Stimulated activated CD8-positive, alpha-beta memory T cell treated with anti-CD3 and anti-CD28 coated beads, Interleukin-12 subunit alpha, Interleukin-12 subunit beta, amount 100 ng/mL, for 24 hours (primary cell): ENCODE results near the gene FAAH.
A peak's percentile ranks its signal among the peaks of the same experiment; 100 is the strongest.

Experiments
- DNase-seq: peaks from one replicate; pipeline ENCODE4 v3.0.0-alpha.2; 2020; ENCODE audit errors: extremely low read depth

FAAH gene

DNA sequence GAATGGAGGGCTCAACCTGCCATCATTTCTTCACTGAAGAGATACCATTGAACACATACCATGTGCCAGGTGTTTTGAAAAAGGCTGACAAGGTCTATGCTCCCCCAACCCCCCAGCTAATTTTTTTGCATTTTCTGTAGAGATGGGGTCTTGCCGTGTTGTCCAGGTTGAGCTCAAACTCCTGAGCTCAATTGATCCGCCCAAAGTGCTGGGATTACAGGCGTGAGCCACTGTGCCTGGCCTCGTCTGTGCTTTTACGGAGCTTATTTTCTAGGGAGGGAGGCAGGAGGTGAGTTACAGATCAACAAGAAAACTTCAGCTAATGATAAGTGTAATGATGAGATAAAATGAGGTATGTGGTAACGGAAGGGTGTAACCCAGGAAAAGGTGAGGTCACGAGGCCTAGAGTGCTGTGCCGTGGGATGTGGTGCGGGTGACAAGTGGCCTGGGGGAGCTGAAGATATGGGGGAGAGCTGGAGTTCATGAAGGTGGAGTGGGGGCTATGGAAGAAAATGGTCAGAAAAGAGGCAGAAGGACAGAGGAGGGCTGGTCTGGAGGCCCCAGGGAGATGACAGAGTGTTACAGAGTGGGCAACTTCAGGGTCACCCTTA is 28.2 kb downstream of the FAAH start:
- DNase-seq, result no peak

DNA sequence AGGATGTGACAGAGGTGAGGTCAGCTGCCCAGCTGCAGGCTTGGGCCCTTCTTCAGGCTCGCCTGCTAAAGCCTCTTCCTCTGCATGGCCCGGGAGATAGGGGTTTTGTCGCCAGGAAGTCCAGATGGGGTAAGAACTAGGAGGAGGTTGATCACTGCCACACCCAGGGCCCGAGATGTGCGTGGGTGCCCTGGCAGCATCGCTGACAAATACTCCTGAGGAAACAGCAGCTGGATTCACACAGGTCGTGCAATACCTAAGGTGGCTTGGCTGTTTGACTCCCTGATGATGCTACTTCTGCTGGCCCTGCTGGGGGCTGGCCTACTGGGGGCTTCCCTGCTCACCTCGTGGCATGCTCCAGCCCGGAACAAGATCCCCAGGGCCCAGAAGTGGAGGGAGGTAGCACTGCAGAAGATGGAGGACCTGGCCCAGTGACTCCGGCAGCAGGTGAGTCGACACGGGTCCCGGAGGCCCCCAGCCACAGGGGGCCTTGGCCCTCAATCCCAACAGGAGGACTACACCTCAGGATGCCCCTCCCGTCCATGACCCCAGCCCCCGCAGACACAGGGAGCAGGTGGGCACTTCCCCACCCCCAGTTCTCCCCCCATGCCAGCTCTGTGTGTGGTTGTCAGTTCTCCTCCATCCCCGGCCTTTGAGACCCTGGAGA is 29.6 kb downstream of the FAAH start:
- no peak for DNase-seq

DNA sequence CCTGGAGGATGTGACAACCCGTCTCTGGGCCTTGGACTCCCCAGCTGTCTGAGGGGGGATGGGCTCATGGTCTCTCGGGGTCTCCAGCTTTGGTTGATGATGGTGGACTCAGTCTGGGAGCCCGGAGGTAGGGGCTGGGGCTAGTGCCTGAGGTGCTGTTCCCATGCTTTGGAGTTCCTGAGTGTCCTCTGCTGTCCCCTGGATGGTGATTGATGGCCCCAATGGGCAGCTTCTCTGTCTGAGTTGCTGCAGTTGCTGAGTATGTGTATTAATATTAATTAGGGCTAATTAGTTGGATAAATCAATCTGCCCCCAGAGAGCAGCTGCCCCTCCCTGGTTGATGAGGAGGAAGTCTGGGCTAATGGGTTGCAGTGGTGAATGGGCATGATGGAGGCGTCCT is 30.6 kb downstream of the FAAH start:
- no peak for DNase-seq

DNA sequence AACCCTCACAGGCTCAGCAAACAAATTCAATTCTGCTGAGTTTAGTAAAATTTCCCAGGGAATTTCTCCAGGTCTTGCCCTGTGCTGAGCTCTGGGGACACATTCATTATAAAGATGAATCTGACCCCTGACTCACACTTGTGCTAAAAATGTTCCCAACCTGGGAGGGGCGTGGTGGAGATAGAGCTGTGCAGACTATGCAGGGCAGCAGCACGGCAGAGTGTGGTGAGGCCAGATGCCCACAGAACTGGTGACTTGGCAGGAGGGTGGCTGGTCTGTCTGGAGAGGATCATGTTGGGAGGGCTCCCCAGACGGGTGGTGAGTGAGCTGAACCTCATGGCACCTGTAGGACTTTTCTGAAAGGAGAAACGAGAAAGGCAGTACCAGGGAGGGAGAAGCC is 31.6 kb downstream of the FAAH start:
- no peak for DNase-seq

DNA sequence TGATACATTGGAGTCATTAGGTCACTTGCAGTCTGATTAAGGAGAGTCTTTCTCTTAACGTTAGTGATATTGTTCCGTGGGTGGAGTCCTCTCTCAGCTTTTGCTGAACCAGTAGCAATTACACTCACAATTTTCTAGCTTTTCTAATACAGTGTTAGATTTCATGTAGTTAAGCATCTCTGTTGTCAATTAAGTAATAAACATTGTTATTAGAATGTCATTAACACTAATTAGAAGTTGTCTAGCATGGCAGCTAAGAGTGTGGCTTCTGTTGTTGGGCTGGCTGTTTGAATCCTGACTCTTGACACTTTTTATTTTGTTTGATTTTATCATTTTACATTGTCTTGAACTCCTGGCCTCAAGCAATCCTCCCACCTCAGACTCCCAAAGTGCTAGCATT is 33.4 kb downstream of the FAAH start:
- DNase-seq, result no peak

DNA sequence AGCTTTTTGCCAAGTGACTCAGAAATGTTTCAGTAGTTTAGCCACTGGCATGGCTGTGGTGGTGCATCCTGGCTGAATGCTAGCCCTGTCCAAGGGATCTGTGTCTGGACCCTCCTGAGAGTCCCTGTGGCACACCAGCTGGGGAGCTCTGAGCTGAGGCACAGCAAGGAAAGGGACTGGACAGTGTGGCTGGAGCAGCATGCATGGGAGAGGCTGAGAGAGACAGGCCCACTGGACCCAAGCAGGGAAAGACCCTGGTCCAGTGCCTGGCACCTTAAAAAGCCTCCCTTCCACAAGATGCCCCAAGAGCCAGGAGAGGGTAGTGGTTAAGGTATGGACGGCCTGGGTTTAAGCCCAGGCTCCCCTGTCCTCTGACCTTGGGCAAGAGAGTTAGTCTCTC is 35.3 kb downstream of the FAAH start:
- no peak for DNase-seq

DNA sequence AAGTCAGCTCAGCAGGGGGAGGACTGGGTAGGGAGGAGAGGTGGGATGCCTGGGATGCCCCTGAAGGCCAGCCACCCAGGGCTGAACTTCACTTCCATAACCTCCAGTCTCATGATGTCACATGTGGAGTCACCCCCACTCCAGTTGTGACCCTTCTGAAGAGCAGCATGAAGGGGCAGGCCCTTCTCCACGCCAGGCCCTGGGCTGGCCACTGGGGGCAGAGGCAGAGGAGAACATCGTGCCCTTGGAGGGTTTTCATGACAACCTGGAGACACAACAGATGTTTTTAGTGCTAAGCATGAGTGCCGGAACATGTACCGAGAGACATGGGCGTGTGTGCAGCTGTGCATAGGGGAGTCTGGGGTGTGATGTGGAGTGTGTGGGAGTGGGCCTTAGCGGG is 37.6 kb downstream of the FAAH start:
- no peak for DNase-seq

DNA sequence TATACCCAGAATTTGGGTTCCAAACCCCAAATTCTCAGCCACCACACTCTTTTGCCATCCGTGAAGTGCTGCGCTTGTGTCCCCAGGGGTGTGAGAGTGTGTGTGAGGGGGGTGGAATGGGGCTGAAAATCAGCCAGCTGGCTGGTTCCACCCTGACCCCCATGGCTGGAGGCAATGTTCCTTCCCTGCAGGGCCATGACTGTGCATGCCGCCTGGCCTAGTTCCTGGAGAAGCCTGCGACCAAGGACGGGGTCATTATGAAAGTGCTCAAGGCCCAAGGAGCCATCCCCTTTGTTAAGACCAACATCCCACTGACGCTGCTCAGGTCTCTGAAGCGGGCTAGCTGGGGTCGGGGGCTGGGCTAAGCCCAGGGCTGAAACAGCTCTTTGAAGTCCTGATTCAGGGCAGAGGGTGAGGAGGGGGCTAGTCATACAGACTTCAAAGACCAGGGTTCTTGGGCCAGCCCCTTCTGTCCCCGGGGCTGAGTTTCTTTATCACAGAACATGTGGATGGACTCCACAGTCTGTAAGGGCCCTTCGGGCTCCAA is 38.7 kb downstream of the FAAH start:
- no peak for DNase-seq

DNA sequence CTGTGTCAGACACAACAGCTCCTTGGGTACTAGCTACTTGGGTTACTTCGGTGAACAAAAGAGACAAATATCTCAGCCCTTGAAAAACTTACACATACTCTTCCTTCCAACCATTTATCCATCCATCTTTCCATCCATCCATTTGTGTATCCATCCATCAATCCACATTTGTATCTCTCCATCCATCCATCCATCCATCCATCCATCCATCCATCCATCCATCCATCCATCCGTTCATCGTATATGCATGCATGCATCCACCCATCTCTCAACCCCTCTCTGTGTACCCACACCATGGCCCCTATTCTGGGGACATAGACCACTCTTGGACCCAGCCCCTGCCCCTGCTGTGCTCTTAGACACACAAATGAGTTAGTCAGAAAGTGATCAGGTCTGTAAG is 40.2 kb downstream of the FAAH start:
- DNase-seq, result no peak

DNA sequence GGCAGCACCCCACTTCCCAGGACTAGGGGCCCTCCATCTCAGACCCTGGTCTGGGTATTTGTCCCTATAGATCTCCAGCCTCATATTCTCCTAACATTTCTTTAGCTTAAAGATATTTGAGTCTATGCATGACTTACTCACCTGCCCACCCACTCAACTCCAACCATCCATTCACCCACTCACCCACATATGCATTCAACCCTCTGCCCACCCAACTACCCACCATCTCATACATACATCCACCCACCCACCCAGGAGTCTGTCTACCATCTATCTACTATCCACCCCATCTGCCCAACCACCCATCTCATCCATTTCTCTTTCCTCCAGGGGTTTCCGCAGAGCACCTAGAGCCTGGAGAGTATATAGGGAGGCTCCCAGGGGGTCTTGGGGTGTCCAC is 42.7 kb downstream of the FAAH start:
- DNase-seq, result no peak

DNA sequence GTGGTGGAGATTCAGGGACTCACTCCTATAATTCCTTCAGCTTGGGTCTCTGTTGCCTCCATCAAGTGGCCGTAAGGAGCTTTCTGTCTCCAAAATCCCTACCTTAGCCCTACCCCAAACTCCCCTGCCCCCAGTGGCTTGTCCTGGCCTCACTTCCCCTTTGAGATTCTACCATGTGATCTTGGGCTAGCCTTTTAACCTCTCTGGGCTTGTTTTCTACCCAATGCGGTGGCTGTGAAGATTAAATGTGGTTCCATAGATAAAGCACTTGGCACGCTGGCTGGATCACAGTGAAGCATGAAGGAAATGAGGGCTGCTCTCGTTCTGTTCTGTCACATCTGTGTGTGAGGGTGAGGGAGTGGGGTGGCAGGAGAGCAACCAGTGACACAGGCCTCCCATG is 43.6 kb downstream of the FAAH start:
- no peak for DNase-seq

DNA sequence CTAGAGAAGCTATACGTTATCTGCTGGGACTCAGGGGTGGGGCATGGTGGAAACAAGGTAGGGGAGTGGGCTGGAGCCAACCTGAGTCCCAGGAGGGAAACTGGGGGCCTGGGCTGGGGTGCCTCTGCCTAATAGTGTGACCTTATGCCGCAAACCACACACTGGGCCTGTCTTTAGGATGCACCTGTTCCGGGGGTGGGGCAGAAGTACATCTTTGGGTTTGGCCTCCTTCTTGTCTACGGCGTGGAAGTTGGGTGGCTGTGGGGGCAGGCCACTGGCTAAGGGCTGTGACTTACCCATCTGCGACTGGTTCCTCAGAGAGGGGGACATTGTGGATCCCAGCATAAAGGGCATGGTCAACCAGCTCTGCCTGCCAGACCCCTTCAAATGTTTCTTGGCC is 44.2 kb downstream of the FAAH start:
- no peak for DNase-seq

DNA sequence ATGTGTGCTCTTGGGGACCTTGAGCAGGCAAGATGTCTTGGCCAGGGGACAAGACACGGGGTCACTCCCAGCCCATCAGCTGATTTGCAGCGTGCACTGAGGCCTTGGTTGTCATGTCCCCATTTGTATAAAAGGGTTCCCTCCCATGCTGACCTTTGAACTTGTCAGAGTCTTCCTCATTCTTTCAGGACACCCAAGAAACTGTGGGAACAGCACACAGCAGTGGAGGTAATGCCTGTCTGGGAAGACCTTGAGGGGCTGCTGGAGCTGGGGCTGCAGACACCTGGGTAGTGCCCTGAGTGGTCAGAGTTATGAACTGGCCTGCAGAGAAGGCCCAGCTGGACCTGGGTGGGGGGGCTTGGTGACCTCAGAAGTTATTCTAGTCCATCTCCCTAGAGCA is 46.4 kb downstream of the FAAH start:
- DNase-seq, result no peak

DNA sequence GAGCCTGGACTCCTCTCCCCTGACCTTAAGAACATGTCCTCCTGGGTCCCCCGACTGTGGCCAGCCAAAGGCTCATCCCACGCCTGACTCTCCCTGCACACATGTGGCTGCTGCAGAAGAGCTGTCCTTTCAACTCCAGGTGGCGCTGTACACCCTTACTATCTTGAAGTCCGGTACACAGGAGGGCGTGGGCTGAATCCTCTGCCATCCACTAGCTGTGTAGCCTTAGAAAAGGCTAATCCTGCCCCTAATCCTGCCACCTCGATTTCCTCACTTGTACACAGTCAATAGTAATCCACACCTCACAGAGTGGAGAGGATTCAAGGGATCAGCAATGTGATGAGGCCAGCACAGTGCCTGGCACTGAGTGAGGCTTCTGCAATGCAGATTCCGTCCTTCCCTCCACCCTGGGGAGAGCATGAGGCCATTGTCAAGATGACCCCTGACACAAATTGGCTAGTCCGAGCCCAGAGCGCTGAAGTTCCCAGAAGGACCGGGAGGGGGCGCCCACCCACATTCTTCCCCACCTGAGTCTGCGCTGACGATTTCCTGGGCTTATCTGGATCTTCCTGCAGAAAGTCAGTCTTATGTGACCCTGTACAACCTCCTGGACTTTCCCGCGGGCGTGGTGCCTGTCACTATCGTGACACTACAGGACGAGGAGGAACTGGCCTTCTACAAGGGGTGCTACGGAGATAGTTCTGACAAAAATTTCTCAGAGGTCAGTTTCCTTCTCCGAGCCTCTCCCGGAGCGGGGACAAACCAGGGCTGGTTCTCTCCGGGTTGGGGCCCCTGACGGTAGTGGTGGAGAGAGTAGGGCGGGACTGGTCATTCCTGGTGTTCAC is 48.4 kb downstream of the FAAH start:
- DNase-seq, result peak; percentile 35

DNA sequence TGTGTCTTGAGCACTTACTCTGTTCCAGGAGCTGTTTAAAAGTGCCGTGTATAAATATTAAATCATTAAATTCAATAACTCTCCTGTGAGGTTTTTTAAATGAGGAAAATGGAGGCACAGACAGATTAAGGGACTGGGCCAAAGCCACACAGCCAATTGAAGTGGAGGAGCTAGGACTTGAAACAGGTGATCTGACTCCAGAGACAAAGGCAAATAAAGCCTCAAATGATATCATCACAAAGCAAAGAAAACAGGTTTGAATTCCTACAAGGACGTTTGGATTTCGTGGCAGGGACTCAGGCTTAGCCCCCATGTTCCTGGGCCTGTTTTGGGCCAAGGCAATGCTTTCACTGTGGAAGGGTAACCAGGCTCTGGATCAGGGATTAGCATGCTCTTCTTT is 50.3 kb downstream of the FAAH start:
- DNase-seq, result no peak

DNA sequence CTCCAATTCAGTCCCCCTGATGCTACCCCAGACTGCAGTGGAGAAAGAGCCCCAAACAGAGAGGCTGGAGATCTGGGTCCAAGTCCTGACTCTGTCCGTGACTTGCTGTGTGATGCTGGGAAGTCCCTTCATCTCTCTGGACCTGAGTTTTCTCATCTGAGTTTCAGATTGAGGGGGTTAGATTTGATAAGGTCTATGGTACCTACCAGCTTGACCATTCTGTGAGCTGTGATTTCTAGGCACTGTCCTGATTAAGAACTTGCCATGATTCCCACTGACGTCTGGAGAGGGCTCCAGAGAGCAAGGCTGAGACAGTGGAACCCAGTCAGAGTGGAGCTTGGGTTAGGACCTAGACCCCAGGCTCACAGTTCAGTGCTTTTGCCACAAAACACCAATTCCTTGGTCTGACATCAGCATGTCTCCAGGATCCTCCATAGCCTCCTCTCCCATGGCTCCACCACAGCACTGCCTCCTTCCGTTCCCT is 51.7 kb downstream of the FAAH start:
- DNase-seq, result no peak

DNA sequence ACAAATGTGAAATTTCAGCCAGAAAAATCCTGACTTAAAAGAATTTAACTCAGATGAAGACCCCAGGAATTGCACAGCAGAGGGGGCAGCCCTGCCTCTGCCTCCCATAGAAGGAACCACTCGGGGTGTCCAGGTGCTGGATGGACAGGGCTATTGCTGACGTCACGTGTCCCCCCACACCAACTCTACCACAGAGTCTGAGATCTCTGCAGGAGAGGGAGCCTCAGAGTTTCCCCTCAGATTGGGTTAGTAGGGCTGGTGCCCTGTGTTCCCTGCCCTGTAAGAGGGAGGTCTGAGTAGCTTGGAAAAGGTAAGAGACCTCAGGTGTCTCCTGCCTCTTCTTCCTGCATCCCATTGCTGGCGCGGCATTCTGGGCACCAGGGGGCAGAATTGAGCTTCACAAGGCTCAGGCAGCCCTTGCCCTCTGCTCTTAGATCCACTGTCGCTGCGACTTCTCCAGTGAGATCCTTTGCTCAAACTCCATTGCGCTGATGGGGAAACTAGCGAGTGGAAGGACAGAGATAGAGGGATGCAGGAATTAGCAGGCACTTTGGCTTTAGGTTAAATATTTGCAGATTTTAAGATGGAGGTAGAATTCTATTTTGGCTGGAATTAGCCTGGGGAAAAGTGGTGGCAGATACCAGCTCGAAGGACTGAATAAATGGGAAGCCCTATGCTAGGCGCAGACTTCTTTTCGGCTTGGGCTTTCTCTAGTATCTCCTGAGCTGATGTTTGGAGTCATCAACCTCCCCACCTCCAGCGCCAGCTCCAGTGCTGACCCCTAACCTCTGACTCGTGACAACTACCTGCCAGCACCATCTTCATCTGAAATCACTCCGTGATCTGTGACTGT is 52.8 kb downstream of the FAAH start:
- DNase-seq, result peak; percentile 55

DNA sequence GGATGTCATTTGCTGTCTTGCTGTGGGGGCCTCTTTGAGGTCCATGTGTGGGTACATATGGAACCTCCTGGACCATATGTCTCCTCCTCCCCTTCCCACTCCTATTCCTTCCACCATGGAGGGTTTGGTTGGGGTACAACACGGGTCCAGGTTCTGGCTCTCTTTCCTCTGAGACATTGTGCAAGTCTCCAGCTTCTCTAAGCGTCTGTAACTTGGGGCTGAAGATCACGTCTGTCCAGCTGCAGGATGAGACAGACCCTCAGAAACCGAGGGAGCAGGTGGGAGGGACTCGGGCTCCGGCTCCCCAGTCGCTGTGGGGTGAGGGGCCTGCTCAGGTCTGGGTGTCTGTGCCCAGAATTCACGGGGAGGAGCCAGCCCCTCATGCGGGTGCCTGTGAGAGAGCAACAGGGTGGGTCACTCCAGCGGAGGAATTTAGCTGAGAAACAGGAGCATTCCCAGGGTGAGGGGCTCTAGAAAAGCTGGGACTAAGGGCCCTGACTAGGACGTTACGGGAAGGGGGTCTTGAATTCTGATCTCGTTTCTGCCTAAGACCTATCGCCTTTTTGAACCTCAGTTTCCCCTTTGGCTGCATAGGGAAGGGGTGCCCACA is 53.5 kb downstream of the FAAH start:
- DNase-seq, result no peak

DNA sequence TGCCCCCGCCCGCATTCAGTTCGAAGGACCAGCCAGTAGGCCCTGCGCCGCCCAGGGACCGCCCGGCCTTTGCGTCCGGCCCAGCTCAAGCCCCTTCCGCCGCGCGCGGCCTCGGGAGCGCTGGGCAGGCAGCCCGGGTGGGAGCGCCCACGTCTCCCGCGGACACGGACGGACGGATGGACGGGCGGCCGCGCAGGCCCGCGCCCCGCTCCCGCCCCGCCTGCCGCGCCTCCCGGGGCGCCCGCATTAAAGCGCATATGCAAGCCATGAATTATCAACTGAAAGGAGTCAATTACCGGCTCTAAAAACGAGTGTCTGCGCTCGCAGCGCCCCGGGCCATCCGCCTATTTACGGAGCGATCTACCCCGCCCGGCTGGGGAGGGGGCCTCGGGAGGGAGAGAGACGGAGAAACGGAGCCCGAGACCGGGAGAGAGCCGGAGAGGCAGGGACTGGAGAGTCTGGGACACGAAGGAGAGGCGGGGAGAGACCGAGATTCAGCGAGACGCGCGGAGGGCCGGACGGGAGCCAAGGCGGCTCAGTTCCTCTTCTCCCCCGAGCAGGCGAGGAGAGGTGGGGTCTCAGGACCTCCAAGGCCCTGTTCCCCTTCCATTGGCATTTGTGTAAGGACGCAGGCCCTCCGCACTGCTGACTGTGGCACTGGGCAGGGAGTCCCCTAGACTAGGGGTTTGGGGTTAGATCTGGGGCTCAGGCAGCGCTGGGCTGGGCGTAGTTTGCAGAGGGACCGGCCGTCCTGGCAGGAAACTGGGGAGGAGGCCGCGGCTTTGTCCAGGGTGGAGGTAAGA is 54.2 kb downstream of the FAAH start:
- DNase-seq, result no peak
